ENCODE data around the gene DISP3. TPM values are rescaled to one million over a fixed set of nuclear protein-coding genes. Genes with fewer than 3 reads are reported as not detected.

Gene DISP3
- total RNA-seq, 1 donor from 2014 or later: 4.7 TPM

- no peak for DNase-seq (ENCODE audit: extremely low spot score, unreplicated experiment)
- Mint-ChIP-seq H3K4me3 (no peak overlapping the region), H3K4me1 (ENCODE audit: unreplicated experiment) (peaks cover 11% of the 10 kb centered on the region), H3K27ac (no peak overlapping the region), H3K27me3 (peaks cover 60% of the 10 kb centered on the region), H3K9me3 (no peaks in the 10 kb centered on the region), H3K36me3 (no peaks in the 10 kb centered on the region)
- TF ChIP-seq CTCF (conservative IDR thresholded peaks at IDR 0.05): no peak
Observed at GRCh38 chr1:11458811-11459275, 20.1 kb upstream of the DISP3 start.

GRCh38 chr1:11461531-11462137 is 17.3 kb upstream of the DISP3 start:
- TF ChIP-seq CTCF (conservative IDR thresholded peaks at IDR 0.05): no peak
- no peaks in the 10 kb centered on the region for H3K9me3 Mint-ChIP-seq
- no peaks in the 10 kb centered on the region for H3K4me1 Mint-ChIP-seq (ENCODE audit: unreplicated experiment)
- H3K4me3 Mint-ChIP-seq: no peak overlapping the region
- no peak for DNase-seq (ENCODE audit: extremely low spot score, unreplicated experiment)
- no peak overlapping the region for H3K27ac Mint-ChIP-seq
- peaks cover 47% of the 10 kb centered on the region for H3K27me3 Mint-ChIP-seq
- no peaks in the 10 kb centered on the region for H3K36me3 Mint-ChIP-seq

- TF ChIP-seq CTCF (conservative IDR thresholded peaks at IDR 0.05): no peak
- Mint-ChIP-seq H3K27me3 (peaks cover 42% of the 10 kb centered on the region), H3K27ac (no peak overlapping the region), H3K4me3 (no peak overlapping the region), H3K9me3 (no peaks in the 10 kb centered on the region), H3K4me1 (ENCODE audit: unreplicated experiment) (no peaks in the 10 kb centered on the region), H3K36me3 (no peaks in the 10 kb centered on the region)
- no peak for DNase-seq (ENCODE audit: extremely low spot score, unreplicated experiment)
Observed at GRCh38 chr1:11462224-11462923, 16.6 kb upstream of the DISP3 start.

GRCh38 chr1:11463177-11463576 is 15.8 kb upstream of the DISP3 start:
- Mint-ChIP-seq H3K4me1 (ENCODE audit: unreplicated experiment) (no peaks in the 10 kb centered on the region), H3K4me3 (no peak overlapping the region), H3K36me3 (no peaks in the 10 kb centered on the region), H3K27ac (no peak overlapping the region), H3K9me3 (no peaks in the 10 kb centered on the region), H3K27me3 (peaks cover 47% of the 10 kb centered on the region)
- no peak for TF ChIP-seq CTCF (conservative IDR thresholded peaks at IDR 0.05)
- DNase-seq (ENCODE audit: extremely low spot score, unreplicated experiment): no peak

GRCh38 chr1:11465307-11465706 is 13.6 kb upstream of the DISP3 start:
- Mint-ChIP-seq H3K27ac (no peak overlapping the region), H3K27me3 (peaks cover 54% of the 10 kb centered on the region), H3K36me3 (no peaks in the 10 kb centered on the region), H3K4me1 (ENCODE audit: unreplicated experiment) (no peaks in the 10 kb centered on the region), H3K9me3 (no peaks in the 10 kb centered on the region), H3K4me3 (no peak overlapping the region)
- DNase-seq (ENCODE audit: extremely low spot score, unreplicated experiment): no peak
- TF ChIP-seq CTCF (conservative IDR thresholded peaks at IDR 0.05): no peak
